GM12878 (cell line): Measurements from ENCODE around the gene TGFBRAP1. TPM values are rescaled to one million over a fixed set of nuclear protein-coding genes. Genes with fewer than 3 reads are reported as not detected.

Source experiments
- ATAC-seq: fragments of 200-7000 bp; cut with Tn5 transposase; 3 replicates; pipeline ENCODE4 v1.9.1; 2020; ENCODE audit warnings: mild to moderate bottlenecking, moderate library complexity
- BruUV-seq: library from RNA; stranded (reverse); fragments of 400-500 nt; replicated peaks from 2 replicates; lab custom pipeline; 2021; lab: Mats Ljungman, UMichigan
- CTCF ChIA-PET: fragments of 300-600 bp; sonication (Branson Sonifier 250); formaldehyde crosslinking; extraction: SDS; loops from one replicate; lab custom pipeline; 2021; ENCODE audit warnings: inconsistent platforms; lab: Yijun Ruan, JAX
- POLR2A ChIA-PET: fragments of 350-600 bp; formaldehyde crosslinking; extraction: SDS; loops from one replicate; lab custom pipeline; 2021; ENCODE audit warnings: inconsistent platforms; lab: Charles Lee
- RAD21 ChIA-PET: fragments of 300-600 bp; sonication (Branson Sonifier 250); formaldehyde crosslinking; loops from one replicate; lab custom pipeline; 2023; ENCODE audit warnings: antibody characterized with exemption; ENCODE audit not compliant: unreplicated experiment; lab: Charles Lee
- SMC1A ChIA-PET: fragments of 300-600 bp; sonication (Branson Sonifier 250); formaldehyde crosslinking; loops from one replicate; lab custom pipeline; 2023; ENCODE audit not compliant: unreplicated experiment, uncharacterized antibody; lab: Charles Lee
- DNase-seq: peaks from one replicate; pipeline ENCODE4 v3.0.0-alpha.2; 2011; ENCODE audit warnings: low read depth, low spot score
- FAIRE-seq: peaks from 3 replicates; lab custom pipeline; 2011; peaks lifted over from hg19 to GRCh38; lab: Jason Lieb, UNC
- H2AFZ ChIP-seq: 2 replicates; pipeline ENCODE4 v1.6.0; 2011; ENCODE audit warnings: low read depth, low read length, control low read depth; ENCODE audit not compliant: control insufficient read depth
- H3K27ac ChIP-seq: 2 replicates; pipeline ENCODE4 v1.5.1; 2011; ENCODE audit warnings: control low read depth; ENCODE audit not compliant: control insufficient read depth, insufficient read depth
- H3K27me3 ChIP-seq, 2 experiments: replicated peaks in 1 of 2; 2 replicates each; pipeline versions ENCODE4 v1.6.0 to v1.6.1; 2011; ENCODE audit warnings: low read length in 1 of 2; ENCODE audit not compliant: control insufficient read depth in 2 of 2, insufficient read depth in 2 of 2
- H3K36me3 ChIP-seq, 2 experiments: 2 replicates each; pipeline ENCODE4 v1.5.1; 2011; ENCODE audit warnings: low read length in 1 of 2; ENCODE audit not compliant: control insufficient read depth in 2 of 2, insufficient read depth in 2 of 2
- H3K4me1 ChIP-seq: 2 replicates; pipeline ENCODE4 v1.6.1; 2011; ENCODE audit warnings: mild to moderate bottlenecking, low read length, moderate library complexity, mixed read lengths; ENCODE audit not compliant: control insufficient read depth, insufficient read depth
- H3K4me2 ChIP-seq: 2 replicates; pipeline ENCODE4 v1.6.0; 2011; ENCODE audit warnings: control low read depth; ENCODE audit not compliant: control insufficient read depth, insufficient read depth
- H3K4me3 ChIP-seq: fragments of 200-600 bp; sonication (generic); 2 replicates; pipeline ENCODE4 v1.5.1; 2016
- H3K79me2 ChIP-seq: 2 replicates; pipeline ENCODE4 v1.6.0; 2011; ENCODE audit warnings: low read length; ENCODE audit not compliant: control insufficient read depth, insufficient read depth
- H3K9ac ChIP-seq: 2 replicates; pipeline ENCODE4 v1.8.0; 2011; ENCODE audit warnings: low read length, control low read depth, mixed read lengths; ENCODE audit not compliant: control insufficient read depth, insufficient read depth
- H3K9me3 ChIP-seq: replicated peaks from 3 replicates; pipeline ENCODE4 v1.5.1; 2011; ENCODE audit warnings: mild to moderate bottlenecking, low read length; ENCODE audit not compliant: control insufficient read depth, insufficient read depth
- H4K20me1 ChIP-seq: 2 replicates; pipeline ENCODE4 v1.6.0; 2011; ENCODE audit not compliant: control insufficient read depth, insufficient read depth
- ASH2L ChIP-seq: fragments of 300-600, 200-600 bp; sonication (generic); IDR thresholded peaks from 2 replicates; pipeline ENCODE4 v1.6.1; 2017; ENCODE audit warnings: low read depth, mild to moderate bottlenecking, borderline replicate concordance
- BCL11A ChIP-seq: IDR thresholded peaks from 2 replicates; pipeline ENCODE4 v1.6.1; 2011; ENCODE audit warnings: low read depth, low read length
- LARP7 ChIP-seq: fragments of 450-650 bp; IDR thresholded peaks from 2 replicates; pipeline ENCODE4 v1.6.1; 2017; ENCODE audit warnings: mild to moderate bottlenecking
- MYB ChIP-seq: fragments of 150-350 bp; IDR thresholded peaks from 2 replicates; pipeline ENCODE4 v1.6.1; 2014; ENCODE audit warnings: mild to moderate bottlenecking, low read depth, low read length, borderline replicate concordance
- NBN ChIP-seq: fragments of 450-650 bp; IDR thresholded peaks from 2 replicates; pipeline ENCODE4 v1.6.1; 2016
- PRDM15 ChIP-seq: fragments of 450-650 bp; formaldehyde crosslinking; IDR thresholded peaks from 2 replicates; pipeline ENCODE4 v1.4.0; 2020; ENCODE audit warnings: mild to moderate bottlenecking, moderate library complexity
- RBBP5 ChIP-seq: fragments of 200-600 bp; sonication (generic); conservative IDR thresholded peaks from 2 replicates; pipeline ENCODE4 v1.6.1; 2016
- SKIL ChIP-seq: fragments of 450-650 bp; IDR thresholded peaks from 2 replicates; pipeline ENCODE4 v1.6.1; 2017; ENCODE audit warnings: mild to moderate bottlenecking, low read depth, inconsistent platforms; ENCODE audit not compliant: poor library complexity, severe bottlenecking
- STAT3 ChIP-seq: IDR thresholded peaks from 2 replicates; pipeline ENCODE4 v1.6.1; 2011; ENCODE audit warnings: low read depth, low read length, improper control_type of control experiment
- WGBS: methylation state at CpG from one replicate; pipeline ENCODE4 v1.1.6; 2016; ENCODE audit warnings: low lambda C conversion rate; ENCODE audit not compliant: insufficient replicate concordance, insufficient coverage; ENCODE audit errors: missing lambda C conversion rate; 5-methylcytosine and 5-hydroxymethylcytosine counted together
- in situ Hi-C: fragments of 300-500 bp; cut with MboI; formaldehyde crosslinking; loops from 9 replicates; pipeline ENCODE4 v1.14.3; 2018; ENCODE audit warnings: mixed read lengths
- intact Hi-C: fragments of 100-400 bp; cut with micrococcal nuclease; formaldehyde crosslinking; loops from one replicate; pipeline ENCODE4 v1.14.2; 2022; ENCODE audit not compliant: unreplicated experiment
- polyA plus RNA-seq, 11 experiments: library from polyadenylated mRNA; depleted of rRNA in 4 of 11; unstranded in 6 of 11; stranded (reverse) in 5 of 11; fragments of >200 nt; fragmentation: Nextera tagmentation in 4 of 11; fragmentation: Illumina TruSeq in 1 of 11; extraction: Ambion mirVana in 4 of 11; extraction: Trizol in 1 of 11; gene quantifications; 1 replicate in 1 of 11; 2 replicates in 10 of 11; pipeline versions ENCODE4 v1.2.1 to v1.2.3, GENCODE V29; 2011 to 2016; ENCODE audit warnings: inconsistent platforms in 2 of 11, missing spikeins in 2 of 11, low read depth in 1 of 11
- total RNA-seq, 4 experiments: library from RNA; depleted of rRNA in 3 of 4; stranded (reverse); fragments of >200 nt in 3 of 4; fragmentation: Illumina TruSeq in 1 of 4; extraction: Trizol in 1 of 4; gene quantifications; 2 replicates each; pipeline versions ENCODE4 v1.2.1 to v1.2.3, GENCODE V29; 2013 to 2021

The TGFBRAP1 gene
- total and polyA plus RNA-seq, 10 of the 15 experiments (the other 5 are each of a cell fraction or from before 2014, with no cell fraction given): 7.9 to 37.4 (median 23.7) TPM

GRCh38 chr2:105224444-105224843 lies 105.1 kb downstream of the TGFBRAP1 start:
- H3K27me3 ChIP-seq: no peaks in the 10 kb centered on the region; a peak in 1 of 4 replicates
- no peaks in the 10 kb centered on the region for H3K79me2 ChIP-seq
- RAD21 ChIA-PET: no interaction called here
- TF ChIP-seq NBN (no peak), ASH2L (no peak), BCL11A (no peak), RBBP5 (no peak), MYB (no peak), SKIL (no peak), LARP7 (no peak), PRDM15 (CRISPR knock-in tag) (no peak), STAT3 (no peak)
- CTCF ChIA-PET: interaction anchor here (0.9 to 1.4 kb wide), 2 partner anchors 11 to 110 kb away, joined by 3 read pairs; no protein-coding TSS in a partner anchor
- H3K36me3 ChIP-seq: no peaks in the 10 kb centered on the region
- H3K4me1 ChIP-seq: no peaks in the 10 kb centered on the region
- in situ Hi-C loops: no loop called here
- H3K4me3 ChIP-seq: no peak overlapping the region
- no peak overlapping the region for H3K9ac ChIP-seq
- FAIRE-seq (no peak), DNase-seq (no peak), ATAC-seq (no peak)
- WGBS: 46% methylated on average over 9 of the region's 9 CpGs
- no peak overlapping the region for H3K4me2 ChIP-seq
- no peaks in the 10 kb centered on the region for H4K20me1 ChIP-seq
- POLR2A ChIA-PET: no interaction called here
- H3K27ac ChIP-seq: no peak overlapping the region
- intact Hi-C loops: no loop called here
- no peaks in the 10 kb centered on the region for H3K9me3 ChIP-seq
- BruUV-seq: no TSS peak
- SMC1A ChIA-PET: no interaction called here
- no peak overlapping the region for H2AFZ ChIP-seq
